Muscle of leg (tissue), 11 donors: Measurements from ENCODE around the gene GFRA1. TPM values are rescaled to one million over a fixed set of nuclear protein-coding genes. Genes with fewer than 3 reads are reported as not detected.

Source experiments
- DNase-seq: peaks from one replicate; pipeline ENCODE4 v3.0.0; 2013
- H3K27ac ChIP-seq: one replicate; pipeline ENCODE4 v1.5.1; 2013; ENCODE audit warnings: mild to moderate bottlenecking, low read length, control low read depth
- H3K27me3 ChIP-seq: one replicate; pipeline ENCODE4 v1.6.1; 2013; ENCODE audit warnings: low read length; ENCODE audit not compliant: control insufficient read depth, insufficient read depth
- H3K36me3 ChIP-seq: one replicate; pipeline ENCODE4 v1.6.1; 2013; ENCODE audit warnings: low read length; ENCODE audit not compliant: control insufficient read depth, insufficient read depth
- H3K4me1 ChIP-seq: one replicate; pipeline ENCODE4 v1.6.1; 2013; ENCODE audit warnings: low read length; ENCODE audit not compliant: control insufficient read depth, insufficient read depth
- H3K4me3 ChIP-seq: one replicate; pipeline ENCODE4 v1.5.1; 2013; ENCODE audit warnings: low read length, control low read depth
- H3K9me3 ChIP-seq: replicated peaks from 2 replicates; pipeline ENCODE4 v1.6.1; 2013; ENCODE audit warnings: low read depth, low read length; ENCODE audit not compliant: control insufficient read depth
- WGBS: methylation state at CpG from one replicate; pipeline ENCODE4 v1.1.5; 2013; ENCODE audit warnings: missing lambda C conversion rate; ENCODE audit not compliant: insufficient coverage; 5-methylcytosine and 5-hydroxymethylcytosine counted together
- polyA plus RNA-seq, 8 donors: library from polyadenylated mRNA; unstranded; fragments of 120-200 nt; gene quantifications; one replicate each; pipeline versions ENCODE4 v1.2.1 to v1.2.3, GENCODE V29; 2013; ENCODE audit warnings: inconsistent platforms in 1 of 8, low replicate concordance in 1 of 8; ENCODE audit not compliant: insufficient read length in 8 of 8, insufficient read depth in 1 of 8
- total RNA-seq: library from RNA; stranded (reverse); fragments of 120-200 nt; gene quantifications from one replicate; pipeline ENCODE4 v1.2.4, GENCODE V29; 2013

Gene GFRA1
- total and polyA plus RNA-seq, 9 donors: 25.8 to 59.3 (median 41.0) TPM

DNA sequence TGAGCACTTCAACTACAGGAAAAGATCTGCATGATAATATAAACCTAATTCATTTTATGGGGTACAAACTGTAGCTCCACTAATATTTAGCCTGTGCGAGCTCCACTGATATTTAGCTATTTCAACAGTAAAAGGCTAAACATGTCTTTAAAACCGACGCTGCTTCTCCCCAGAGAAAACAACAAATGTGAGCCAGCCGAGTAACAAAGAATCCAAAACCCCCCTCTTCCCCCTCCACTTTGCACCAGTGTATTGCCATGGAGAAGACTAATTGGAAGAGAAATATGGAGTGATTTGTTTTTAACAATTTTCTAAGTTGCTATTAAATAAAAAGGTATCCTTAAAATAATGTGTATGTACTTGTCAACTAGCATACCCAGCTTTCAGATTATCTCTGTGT is 136.7 kb downstream of the GFRA1 start:
- H3K9me3 ChIP-seq: no peaks in the 10 kb centered on the region
- H3K27me3 ChIP-seq: no peaks in the 10 kb centered on the region
- DNase-seq: no peak
- H3K36me3 ChIP-seq: no peaks in the 10 kb centered on the region
- WGBS: no CpG with 5 or more reads among the region's 4 CpGs
- no peak overlapping the region for H3K27ac ChIP-seq
- no peak overlapping the region for H3K4me3 ChIP-seq
- peaks cover 8% of the 10 kb centered on the region for H3K4me1 ChIP-seq

- no peaks in the 10 kb centered on the region for H3K9me3 ChIP-seq
- no peaks in the 10 kb centered on the region for H3K27me3 ChIP-seq
- H3K27ac ChIP-seq: no peak overlapping the region
- peaks cover 8% of the 10 kb centered on the region for H3K4me1 ChIP-seq
- WGBS: 80% methylated on average over 2 of the region's 3 CpGs
- H3K36me3 ChIP-seq: no peaks in the 10 kb centered on the region
- no peak overlapping the region for H3K4me3 ChIP-seq
- DNase-seq: no peak
These were observed 138.7 kb downstream of the GFRA1 start for GRCh38 chr10:116134322-116134721.

GRCh38 chr10:116133634-116134033 is 139.4 kb downstream of the GFRA1 start:
- Histone ChIP-seq H3K27me3 (no peaks in the 10 kb centered on the region), H3K36me3 (no peaks in the 10 kb centered on the region), H3K4me1 (peaks cover 8% of the 10 kb centered on the region), H3K4me3 (no peak overlapping the region), H3K27ac (no peak overlapping the region), H3K9me3 (peaks cover 2% of the 10 kb centered on the region)
- no peak for DNase-seq
- 77% methylated on average over 4 of the region's 7 CpGs for WGBS

GRCh38 chr10:116132780-116133399 is 140.1 kb downstream of the GFRA1 start:
- no peak overlapping the region for H3K27ac ChIP-seq
- DNase-seq: no peak
- H3K4me1 ChIP-seq: peaks cover 8% of the 10 kb centered on the region
- no peaks in the 10 kb centered on the region for H3K27me3 ChIP-seq
- no peak overlapping the region for H3K4me3 ChIP-seq
- WGBS: 38% methylated on average over 4 of the region's 13 CpGs
- H3K9me3 ChIP-seq: peaks cover 2% of the 10 kb centered on the region
- H3K36me3 ChIP-seq: no peaks in the 10 kb centered on the region

DNA sequence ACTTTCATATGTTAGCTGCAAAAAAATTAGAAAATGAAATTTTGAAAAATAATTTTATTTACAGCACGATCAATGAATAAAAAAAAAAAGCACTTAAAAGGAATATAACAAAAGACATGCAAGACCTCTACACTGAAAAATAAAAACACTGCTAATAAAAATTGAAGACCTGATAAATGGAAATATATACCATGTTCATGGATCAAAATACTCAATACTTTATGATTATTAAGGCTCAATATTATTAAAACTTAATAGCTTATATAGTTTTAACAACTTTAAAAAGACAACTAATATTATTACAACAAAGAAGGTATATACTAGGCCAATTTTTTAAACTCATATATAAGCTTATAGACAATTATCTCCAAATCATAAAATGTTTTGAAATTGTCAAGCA is 143.0 kb downstream of the GFRA1 start:
- H3K9me3 ChIP-seq: peaks cover 2% of the 10 kb centered on the region
- peaks cover 8% of the 10 kb centered on the region for H3K4me1 ChIP-seq
- H3K4me3 ChIP-seq: no peak overlapping the region
- no peak for DNase-seq
- no peak overlapping the region for H3K27ac ChIP-seq
- peaks cover 3% of the 10 kb centered on the region for H3K36me3 ChIP-seq
- WGBS: no CpG with 5 or more reads among the region's 1 CpG
- H3K27me3 ChIP-seq: no peaks in the 10 kb centered on the region

- peaks cover 8% of the 10 kb centered on the region for H3K36me3 ChIP-seq
- DNase-seq: no peak
- H3K27ac ChIP-seq: no peak overlapping the region
- 81% methylated on average over 3 of the region's 10 CpGs for WGBS
- H3K27me3 ChIP-seq: no peaks in the 10 kb centered on the region
- H3K9me3 ChIP-seq: peaks cover 2% of the 10 kb centered on the region
- H3K4me1 ChIP-seq: peaks cover 7% of the 10 kb centered on the region
- H3K4me3 ChIP-seq: no peak overlapping the region
These were observed 145.9 kb downstream of the GFRA1 start for GRCh38 chr10:116126954-116127695.

GRCh38 chr10:116126239-116126638 is 146.8 kb downstream of the GFRA1 start:
- no peak for DNase-seq
- peaks cover 15% of the 10 kb centered on the region for H3K4me1 ChIP-seq
- H3K4me3 ChIP-seq: no peak overlapping the region
- peaks cover 2% of the 10 kb centered on the region for H3K9me3 ChIP-seq
- H3K27ac ChIP-seq: no peak overlapping the region
- H3K27me3 ChIP-seq: no peaks in the 10 kb centered on the region
- H3K36me3 ChIP-seq: peaks cover 8% of the 10 kb centered on the region
- WGBS: 90% methylated on average over 2 of the region's 3 CpGs

DNA sequence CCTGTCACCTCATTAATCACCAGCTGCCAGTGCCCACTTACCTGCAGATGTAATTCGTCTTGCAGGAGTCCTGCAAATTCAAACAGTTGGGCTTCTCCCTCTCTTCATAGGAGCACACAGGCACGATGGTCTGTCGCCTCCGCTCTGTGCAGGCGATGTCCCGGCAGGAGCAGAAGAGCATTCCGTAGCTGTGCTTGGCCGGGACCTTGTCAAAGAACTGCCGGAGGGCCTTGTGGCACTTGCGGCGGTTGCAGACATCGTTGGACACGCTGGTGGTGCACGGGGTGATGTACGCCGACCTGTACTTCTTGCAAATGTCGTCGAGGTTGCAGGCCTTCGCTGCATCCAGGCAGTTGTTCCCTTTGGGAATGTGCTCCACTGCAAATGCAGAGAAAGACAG is 147.8 kb downstream of the GFRA1 start:
- WGBS: 66% methylated on average over 19 of the region's 19 CpGs
- DNase-seq: no peak

GRCh38 chr10:116124777-116125176 is 148.2 kb downstream of the GFRA1 start:
- H3K27me3 ChIP-seq: no peaks in the 10 kb centered on the region
- WGBS: 44% methylated on average over 3 of the region's 4 CpGs
- H3K4me1 ChIP-seq: peaks cover 22% of the 10 kb centered on the region
- H3K9me3 ChIP-seq: peaks cover 2% of the 10 kb centered on the region
- H3K4me3 ChIP-seq: no peak overlapping the region
- no peak for DNase-seq
- H3K27ac ChIP-seq: no peak overlapping the region
- peaks cover 8% of the 10 kb centered on the region for H3K36me3 ChIP-seq

More for the DNA sequence above, 147.8 kb downstream of the GFRA1 start:
- H3K27me3 ChIP-seq: no peaks in the 10 kb centered on the region
- no peak overlapping the region for H3K4me3 ChIP-seq
- no peak overlapping the region for H3K27ac ChIP-seq
- peaks cover 2% of the 10 kb centered on the region for H3K9me3 ChIP-seq
- peaks cover 22% of the 10 kb centered on the region for H3K4me1 ChIP-seq
- peaks cover 8% of the 10 kb centered on the region for H3K36me3 ChIP-seq

DNA sequence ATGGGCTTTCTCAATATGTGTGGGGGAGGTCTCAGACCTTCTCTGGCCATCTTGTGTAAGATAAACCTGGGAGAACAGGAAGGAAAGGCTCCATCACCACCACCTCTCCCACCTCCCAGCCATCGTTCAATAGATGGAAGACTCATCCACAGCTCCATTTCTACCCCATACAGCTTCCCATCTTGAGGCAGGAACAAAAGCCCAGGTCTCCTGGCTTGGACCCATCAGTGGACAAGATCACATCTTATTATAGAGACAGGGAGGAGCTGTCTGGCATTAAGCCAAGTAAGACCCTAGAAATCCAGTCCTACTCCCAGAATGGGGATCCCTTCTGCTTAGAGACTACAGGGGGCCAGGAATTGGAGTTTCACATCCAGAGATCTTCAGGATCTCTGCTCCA is 150.3 kb downstream of the GFRA1 start:
- DNase-seq: no peak
- peaks cover 22% of the 10 kb centered on the region for H3K4me1 ChIP-seq
- H3K36me3 ChIP-seq: peaks cover 8% of the 10 kb centered on the region
- no peak overlapping the region for H3K27ac ChIP-seq
- H3K4me3 ChIP-seq: no peak overlapping the region
- H3K27me3 ChIP-seq: no peaks in the 10 kb centered on the region
- no CpG with 5 or more reads among the region's 1 CpG for WGBS
- H3K9me3 ChIP-seq: no peaks in the 10 kb centered on the region
